ENCODE data around the gene PRRT1B. TPM values are rescaled to one million over a fixed set of nuclear protein-coding genes. Genes with fewer than 3 reads are reported as not detected.

The PRRT1B gene
- total RNA-seq, 1 experiment from 2014 or later: not detected

DNA sequence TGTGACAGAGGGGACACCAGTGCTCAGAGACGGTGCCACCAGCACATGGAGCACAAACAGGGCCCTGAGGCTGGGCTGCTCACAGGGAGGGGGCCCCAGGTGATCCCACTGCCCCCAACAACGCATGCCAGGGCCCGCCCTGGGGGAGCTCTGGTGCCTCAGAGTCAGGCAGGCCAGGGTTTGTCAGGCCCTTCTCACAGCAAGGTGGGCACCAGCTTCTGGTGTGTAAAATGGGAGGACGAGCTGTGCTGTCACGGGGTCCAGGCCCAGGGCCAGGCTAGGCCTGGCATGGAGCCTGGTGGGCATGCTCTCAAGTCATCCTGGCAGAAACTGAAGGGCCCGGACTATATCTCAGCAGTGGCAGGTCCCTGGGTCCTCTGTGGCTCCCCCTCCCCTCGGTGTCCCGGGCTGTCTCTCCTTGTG lies 34.5 kb downstream of the PRRT1B start:
- DNase-seq (ENCODE audit: low spot score): no peak

DNA sequence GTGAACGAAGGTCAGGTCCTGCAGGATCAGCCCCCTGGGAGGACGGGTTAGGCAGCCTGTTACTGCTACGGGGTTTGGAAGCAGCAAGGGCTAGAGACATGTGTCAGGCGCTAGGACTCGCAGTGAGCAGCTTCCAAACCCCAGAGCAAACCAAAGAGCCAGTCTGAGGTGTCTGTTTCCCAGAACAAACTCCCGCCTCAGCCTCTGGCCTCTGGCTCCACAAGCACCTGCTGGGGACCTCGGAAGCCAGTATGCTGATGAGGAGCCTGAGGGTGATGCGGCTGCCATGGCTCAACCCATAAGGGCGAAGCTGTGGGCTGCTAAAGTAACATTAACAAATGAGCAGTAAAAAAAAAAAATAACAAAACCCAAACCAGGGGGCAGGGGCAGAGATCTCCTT lies 35.0 kb downstream of the PRRT1B start:
- DNase-seq (ENCODE audit: low spot score): no peak

DNA sequence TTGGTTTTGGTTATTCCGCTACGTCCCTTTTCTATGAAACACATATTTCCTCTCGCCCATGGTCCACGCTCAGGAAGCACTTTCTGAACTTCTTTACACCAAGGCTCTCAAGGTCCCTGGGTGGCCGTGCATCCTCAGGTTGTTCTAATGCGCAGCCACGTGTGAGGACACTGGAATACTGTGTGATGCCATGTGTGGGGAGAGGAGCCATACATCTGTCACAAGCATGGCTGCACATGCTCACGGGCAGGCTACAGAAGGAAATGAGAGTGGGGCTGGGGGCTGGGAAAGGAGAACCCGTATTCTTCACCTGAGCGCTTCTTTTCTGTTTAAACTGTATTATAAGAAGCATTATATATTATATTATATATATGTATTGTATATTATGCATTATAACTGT lies 36.7 kb downstream of the PRRT1B start:
- DNase-seq (ENCODE audit: low spot score): no peak

DNA sequence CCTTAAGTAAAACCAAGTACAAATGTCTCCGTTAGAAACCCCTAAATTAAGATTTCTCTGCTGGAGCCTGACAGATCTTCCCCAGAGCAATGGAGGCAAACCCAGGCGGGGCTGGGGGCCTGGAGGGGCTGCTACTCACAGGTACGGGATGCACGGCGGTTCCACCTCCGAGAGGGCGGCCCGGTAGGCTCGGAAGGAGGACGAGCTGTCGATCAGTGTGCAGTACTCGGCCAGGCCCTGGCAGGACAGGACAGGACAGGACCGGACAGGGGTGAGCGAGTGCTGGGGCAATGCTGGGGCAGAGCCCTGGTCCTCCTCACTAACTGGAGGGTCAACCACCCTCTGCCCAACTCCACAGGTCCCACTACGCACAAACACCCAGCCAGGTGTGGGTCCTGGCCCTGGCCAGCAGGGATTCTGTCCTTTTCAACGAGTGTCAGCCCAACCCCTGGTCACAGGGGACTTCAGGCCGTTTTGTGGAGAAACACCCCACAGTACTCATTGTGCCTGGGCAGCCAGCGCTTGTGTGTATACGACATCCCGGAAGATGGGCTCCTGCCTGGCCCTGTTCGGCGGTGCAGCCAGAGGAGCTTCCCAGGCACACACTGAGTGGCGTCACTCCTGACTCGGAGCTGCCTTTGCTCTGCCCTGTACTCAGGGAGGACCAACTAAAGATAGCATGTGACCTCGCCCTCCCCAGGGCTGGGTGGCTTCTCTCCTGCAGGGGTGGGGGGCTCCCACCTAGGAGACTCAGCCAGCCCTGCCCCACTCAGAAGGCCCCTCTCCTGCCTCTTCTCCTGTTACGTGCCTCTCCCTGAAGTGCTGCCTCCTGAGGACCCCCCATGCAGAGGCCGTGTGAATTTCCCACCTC lies 37.4 kb downstream of the PRRT1B start:
- no peak for DNase-seq (ENCODE audit: low spot score)

DNA sequence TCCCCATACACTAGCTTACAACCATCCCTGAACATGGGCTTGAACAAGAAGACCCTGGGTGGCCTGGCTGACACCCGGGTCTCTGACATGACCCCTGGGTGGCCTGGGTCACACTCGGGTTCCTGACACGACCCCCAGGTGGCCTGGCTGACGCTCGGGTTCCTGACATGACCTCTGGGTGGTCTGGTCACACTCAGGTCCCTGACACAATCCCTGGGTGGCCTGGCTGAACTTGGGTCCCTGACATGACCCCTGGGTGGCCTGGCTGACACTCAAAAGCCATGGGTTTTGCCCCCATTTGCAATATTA lies 38.0 kb downstream of the PRRT1B start:
- DNase-seq (ENCODE audit: low spot score): no peak

DNA sequence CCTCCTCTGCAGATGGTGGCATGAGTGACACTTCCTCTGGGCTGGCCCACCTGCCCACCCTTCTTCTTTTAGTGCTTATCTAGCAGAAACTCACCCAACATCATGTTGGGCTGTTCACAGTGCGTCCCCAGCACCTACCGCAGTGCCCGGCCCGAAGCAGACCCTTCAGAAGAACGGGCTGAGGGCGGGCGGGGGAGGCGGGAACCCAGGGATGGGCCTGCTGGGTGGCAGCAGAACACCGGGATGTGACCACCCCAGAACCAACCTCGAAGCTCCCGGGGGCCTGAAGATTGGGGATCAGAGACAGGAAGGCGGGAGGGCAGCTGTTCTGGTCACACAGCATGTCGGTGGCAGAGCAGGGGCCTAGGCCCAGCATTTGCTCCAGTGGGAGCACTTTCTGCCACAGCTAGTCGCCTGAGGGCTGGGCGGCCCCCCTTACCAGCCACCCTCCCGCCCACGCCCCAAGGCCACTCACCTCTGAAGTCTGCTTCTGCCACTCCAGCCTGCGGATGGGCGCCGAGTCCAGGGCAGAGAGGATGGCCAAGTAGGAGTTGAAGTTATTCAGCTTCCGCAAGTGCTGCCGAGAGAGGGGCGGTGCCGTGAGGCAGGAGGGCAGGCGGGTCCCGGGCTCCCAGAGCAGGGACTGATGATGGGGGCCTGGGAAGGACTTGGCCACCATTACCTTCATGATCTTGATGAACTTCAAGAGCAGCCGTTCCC lies 38.7 kb downstream of the PRRT1B start:
- DNase-seq (ENCODE audit: low spot score): no peak

DNA sequence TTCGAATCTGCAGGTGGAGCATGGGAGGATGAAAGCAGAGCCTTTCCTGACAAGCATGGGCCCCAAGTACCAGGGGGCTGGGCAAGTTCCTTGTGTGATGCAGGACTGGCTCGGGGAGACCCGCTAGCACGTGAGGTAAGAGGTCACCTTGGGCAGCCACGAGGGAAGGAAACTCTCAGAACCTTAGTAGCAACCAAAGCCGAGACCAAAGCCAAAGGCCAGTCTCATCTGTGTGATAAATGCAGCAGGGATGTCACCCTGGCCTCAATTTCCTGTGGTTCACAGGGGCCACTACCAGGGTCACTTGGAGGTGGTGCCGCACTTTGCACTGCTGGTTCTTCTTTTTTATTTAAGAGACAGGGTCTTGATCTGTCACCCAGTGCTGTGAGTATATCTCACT lies 39.5 kb downstream of the PRRT1B start:
- no peak for DNase-seq (ENCODE audit: low spot score)

DNA sequence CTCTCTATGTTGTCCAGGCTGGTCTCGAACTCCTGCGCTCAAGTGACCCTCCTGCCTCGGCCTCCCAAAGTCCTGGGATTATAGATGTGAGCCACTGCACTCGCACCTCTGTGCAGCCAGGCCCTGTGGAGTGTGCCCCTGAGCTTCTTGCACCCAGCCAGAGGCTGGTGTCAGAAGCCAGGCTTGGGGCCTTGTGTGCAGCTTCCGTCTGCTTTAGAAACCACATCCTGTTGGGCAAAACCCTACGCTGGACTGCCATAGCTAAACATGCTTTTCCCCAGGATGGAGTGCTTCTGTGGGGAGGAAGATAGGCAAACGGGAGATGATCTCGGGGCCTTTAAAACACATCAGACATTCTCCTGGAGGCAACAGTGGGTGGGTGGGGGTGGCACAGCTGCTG lies 40.1 kb downstream of the PRRT1B start:
- no peak for DNase-seq (ENCODE audit: low spot score)

DNA sequence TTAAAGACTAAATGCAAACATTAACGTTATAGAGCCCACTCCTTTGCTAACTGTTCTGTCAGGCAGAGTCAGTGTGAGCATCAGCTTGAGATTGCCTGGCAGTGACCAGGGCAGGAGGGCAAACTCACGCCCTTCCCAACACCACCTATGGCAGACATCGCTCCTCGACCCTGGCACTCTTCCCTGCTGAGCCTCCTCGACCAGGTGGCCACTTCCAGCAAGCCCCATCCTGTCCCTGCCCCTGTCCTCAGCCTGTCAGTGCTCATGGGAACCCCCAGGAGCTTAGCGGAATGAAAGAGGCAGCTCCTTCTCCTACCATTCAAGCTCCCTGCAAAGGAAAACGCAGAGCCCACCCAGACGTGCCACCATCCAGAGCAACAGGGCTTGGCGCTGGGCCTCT lies 42.0 kb downstream of the PRRT1B start:
- DNase-seq (ENCODE audit: low spot score): no peak

DNA sequence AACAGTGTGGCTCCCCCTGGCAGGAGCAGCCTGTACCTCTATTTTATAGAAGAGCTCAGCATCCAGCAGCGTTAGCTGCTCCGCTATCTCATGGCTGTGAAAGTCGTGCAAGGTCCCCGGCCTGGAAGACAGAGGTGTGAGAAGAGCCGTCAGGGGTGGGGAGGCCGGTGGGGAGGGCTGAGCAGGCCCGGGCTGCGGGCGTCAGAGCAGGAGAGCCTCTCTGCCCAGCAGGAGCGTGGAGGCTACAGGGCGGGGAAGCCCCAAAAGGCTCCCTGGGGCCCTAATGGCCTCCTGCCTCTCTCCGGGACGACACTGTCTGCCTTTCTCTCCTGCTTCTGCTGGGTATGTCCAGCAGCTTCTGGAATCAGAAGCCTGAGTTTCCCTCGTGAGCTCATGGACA lies 42.6 kb downstream of the PRRT1B start:
- DNase-seq (ENCODE audit: low spot score): no peak

DNA sequence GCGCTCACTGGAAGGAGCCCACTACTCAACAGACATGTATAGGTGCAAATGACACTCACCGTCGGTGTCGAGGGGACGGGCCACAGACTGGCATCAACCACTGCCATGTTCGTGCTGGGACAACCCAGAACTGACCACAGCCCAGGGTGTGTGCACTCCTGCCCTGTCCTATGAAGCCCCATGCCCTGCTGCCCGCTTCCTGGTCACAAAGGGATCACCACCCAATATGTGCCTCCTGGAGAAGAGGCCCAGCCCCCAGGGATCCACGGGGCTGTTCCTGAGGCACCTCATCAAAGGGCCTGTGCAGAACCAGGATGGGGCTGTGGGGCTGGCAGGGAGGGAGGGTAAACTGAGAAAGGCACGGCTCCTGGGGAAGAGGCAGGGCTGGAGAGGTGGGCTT lies 43.1 kb downstream of the PRRT1B start:
- DNase-seq (ENCODE audit: low spot score): no peak

DNA sequence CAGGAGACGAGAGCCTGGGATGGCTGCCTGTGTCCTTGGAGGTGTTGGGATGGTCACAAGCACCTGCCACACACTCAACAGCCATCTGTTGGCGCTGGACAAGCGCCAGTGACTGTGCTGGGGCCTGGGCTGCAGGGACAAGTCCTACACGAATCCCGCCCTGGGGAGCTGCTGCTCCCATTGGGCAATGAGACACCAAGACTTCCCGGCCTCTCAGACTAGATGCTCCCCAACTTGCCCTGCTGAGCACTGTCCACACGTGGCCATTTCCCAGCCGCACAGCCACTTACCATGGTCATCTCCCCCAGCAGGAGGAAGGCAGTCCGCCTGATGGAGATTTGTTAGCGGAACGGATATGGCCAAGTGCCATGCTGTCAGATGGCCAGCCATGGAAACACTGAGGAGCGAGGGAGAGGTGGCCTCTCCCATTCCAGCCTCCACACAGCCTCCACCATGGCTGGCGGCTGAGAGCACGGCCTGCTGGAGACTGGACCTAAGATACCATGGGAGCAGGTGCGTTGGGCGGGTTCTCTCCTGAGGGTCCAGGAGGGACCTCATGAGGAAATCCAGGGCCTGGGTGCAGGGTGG lies 43.9 kb downstream of the PRRT1B start:
- no peak for DNase-seq (ENCODE audit: low spot score)

DNA sequence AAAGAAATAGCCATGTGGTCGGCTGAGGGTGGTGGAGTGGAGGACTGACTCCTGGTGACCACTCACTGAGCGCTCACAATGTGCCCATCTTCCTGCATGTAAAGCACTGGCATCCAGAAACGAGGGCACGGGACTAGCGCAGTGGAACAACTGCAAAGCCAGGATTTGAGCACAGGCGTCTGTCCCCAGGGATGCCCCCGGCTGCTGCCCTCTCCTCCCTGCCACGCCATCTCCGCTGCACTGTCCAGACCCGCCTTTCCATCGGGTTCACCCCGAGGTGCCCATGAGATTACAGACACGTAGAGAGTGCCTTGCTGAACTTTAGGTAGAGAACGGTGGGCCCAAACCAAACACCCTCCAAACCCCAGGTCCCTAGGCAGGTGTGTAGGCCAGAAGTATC lies 44.7 kb downstream of the PRRT1B start:
- DNase-seq (ENCODE audit: low spot score): no peak

DNA sequence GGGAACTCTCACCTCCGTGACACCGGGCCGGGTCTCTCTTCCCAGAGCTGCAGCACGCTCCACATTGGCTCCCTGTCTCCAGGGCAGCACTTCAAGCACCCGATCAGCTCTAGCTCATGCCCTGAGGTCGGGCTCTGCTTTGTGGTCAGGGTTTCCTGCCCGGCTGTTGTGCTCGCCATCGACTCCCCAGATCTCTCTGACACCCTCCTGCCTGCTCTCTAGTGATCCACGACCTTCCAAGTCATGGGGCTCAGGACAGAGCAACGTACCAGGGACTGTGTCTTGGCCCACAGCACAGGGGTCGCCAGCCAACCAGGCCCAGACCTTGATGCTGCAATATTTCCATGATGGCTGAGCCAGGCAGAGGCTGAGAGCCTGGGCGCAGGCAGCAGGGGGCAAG lies 45.1 kb downstream of the PRRT1B start:
- DNase-seq (ENCODE audit: low spot score): no peak

DNA sequence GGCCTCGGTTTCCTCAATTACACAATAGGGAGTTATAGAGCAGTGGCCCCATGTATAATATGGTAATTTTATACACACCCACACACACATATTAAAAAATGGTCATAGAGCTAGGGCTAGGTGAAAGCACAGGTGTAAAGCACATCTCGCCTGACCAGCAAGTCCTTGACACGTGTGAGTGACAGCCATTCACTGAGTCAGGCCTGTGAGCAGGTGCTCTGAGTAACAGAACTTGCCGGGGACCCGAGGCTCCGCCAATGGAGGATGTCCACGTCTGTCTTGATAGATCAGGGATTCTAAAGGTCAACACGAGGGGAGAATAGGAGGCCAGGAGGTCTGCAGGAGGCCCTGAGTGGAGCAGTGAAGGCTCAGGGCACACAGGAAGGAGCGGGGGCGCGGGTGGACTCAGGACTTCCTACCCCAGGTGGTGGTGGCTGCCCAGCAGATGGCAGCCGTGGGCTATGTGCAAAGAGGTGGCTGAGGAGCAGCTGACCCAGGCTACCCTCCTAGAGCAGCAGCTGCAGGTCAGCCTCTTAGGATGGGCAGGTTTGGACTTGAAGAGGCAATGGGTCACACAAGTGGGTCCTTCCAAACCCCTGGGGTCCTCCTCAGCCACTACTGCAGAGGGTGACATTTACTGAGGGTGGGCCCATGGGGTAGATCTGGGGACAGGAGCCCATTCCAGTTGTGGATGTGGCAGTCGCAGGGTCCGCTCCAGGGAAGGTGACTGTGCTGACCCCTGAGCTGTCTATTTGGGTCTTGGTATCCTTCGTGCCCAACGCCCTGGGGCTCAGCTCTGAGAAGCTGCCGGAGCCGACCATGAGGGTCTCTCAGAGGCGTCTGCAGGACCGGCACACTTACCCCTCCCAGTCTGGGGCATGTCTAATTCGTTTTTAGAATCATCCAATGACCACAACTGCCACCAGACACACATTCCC lies 45.9 kb downstream of the PRRT1B start:
- DNase-seq (ENCODE audit: low spot score): peak; percentile 71

DNA sequence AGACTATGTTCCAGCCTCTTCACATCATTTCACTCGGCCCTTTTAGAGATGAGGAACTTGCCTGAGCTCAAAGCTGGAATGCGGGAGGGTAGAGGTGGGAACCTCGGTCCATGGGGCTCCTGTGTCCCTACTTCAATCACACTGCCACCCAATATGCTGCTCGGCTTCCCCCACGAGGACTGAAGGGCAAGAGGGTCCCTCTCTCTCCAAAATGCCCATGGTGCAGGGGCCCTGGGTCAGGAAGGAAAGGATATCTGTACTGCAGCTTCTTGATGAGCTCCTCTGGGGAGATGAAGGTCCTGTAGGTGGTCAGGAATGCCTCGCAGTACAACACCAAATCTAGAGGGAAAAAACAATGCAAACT lies 46.5 kb downstream of the PRRT1B start:
- no peak for DNase-seq (ENCODE audit: low spot score)

DNA sequence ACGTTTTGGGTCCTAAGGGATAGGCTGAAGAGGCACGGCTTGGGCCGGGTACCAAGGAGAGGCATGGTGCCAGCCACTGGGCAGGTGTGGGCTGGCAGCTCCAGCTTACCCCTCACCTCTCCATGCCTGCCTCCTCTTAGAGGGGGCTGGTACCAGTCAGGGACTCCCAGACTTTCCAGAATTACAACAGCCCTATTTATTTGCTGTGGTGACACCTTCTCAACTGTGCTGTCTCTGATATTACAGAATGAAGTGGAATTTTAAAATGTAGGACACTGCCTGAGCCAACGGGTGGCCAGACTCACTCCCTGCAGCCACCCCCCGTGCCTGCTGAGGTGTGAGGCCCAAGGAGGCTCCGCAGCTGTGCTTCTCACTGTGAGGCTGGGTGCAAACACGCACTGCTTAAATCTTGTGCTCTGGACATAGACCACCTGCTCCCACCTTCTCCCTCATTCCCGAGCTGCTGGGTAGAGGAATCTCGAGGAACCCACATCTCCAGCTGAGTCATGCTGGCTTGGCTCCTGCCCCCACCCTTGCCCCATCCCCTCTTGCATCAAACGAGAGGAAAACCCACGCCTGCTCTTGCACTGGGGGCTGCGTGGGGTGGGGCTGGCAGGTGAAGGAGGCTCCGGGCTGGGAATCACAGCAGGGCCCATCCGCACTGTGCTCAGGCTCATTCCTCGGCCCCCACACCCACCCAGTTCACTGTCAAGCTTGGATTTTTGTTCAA lies 47.9 kb downstream of the PRRT1B start:
- no peak for DNase-seq (ENCODE audit: low spot score)

DNA sequence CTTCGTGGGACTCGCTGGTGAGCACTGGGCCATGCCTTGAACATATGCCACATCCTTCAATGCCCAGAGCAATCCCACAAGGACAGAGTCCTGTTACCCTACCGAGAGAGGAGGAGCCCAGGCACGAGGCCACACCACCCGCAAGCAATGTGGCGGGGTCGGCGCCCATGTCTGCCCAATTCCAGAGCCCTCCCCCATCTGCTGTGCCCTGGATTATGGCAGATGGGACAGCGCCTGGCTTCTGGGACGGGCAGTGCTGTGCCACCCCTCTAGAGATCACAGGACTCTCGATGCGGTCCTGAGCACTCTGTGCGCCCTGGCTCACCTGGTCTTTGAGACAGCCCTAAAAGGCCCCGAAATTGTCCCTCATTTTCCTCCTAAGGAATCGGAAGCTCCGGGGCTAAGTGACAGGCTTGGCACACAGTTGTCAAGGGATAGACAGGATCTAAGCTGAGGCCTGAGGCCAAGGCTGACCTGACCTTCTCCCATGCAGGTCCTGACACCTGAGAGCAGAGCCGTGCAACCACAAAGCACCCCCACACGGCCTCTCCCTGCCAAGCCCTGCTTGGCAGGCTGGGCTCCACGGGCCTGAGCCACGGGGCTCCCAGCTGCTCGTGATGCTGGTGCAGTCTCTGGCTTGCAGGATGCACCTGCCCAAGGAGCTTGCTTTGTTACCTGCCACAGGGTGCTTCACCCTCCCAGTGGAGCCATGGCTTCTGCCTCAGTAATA lies 48.8 kb downstream of the PRRT1B start:
- no peak for DNase-seq (ENCODE audit: low spot score)

DNA sequence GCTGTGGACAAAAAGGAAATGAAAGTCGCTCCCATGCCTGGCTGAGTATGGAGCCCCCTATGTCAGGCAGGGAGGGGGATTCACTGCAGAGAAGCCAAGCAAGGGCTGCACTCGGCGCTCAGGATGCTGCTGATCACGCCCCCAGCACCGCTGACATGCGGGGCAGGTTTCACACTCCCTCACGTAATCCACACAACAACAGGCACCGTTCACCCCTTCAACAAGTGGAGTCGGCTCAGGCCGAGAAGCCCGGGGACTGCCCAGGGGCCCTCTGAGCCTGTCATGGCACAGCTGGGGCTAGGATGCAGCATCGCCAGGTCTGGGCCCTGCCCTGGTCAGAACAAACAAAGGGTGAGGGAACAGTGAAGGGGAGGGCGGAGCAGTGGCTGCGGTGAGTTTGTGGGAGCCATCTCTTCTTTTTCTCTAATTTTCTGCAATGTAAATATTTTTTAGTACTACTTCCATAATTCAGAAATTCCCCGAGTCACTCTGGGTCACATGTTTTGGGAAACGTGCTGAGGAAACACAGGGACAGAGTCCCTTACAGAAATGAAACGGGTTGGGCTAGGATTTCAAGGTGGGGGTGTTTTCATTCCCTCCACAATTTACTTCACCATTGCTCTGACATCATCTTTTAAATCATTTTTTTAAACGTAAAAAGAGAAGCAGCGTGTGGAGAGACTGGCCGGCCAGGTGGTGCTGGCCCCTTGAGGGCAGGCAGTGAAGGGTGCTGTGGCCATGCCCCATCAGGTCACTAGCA lies 49.8 kb downstream of the PRRT1B start:
- no peak for DNase-seq (ENCODE audit: low spot score)
